NCI-H187 treated with DMSO at 0.1 percent for 48 hours (cell line): ENCODE results near the gene ANLN.
"Not testable (repeated sequence)": the region's sequence is repeated elsewhere in the genome, so short reads cannot be mapped to it uniquely, and the experiment has no call there.

Source experiments
- DNase-seq: peaks from one replicate; lab custom pipeline; 2025; lab: John Stamatoyannopoulos, UW

Gene ANLN

GRCh38 chr7:36379831-36380504, 9.7 kb upstream of the ANLN start:
- no peak for DNase-seq

GRCh38 chr7:36381056-36381455, 8.6 kb upstream of the ANLN start:
- no peak for DNase-seq

GRCh38 chr7:36383284-36383683, 6.4 kb upstream of the ANLN start:
- not testable (repeated sequence) for DNase-seq

- DNase-seq = not testable (repeated sequence)
Measured at GRCh38 chr7:36385646-36386045, 4.0 kb upstream of the ANLN start.

GRCh38 chr7:36387435-36388231, 2.0 kb upstream of the ANLN start:
- no peak for DNase-seq

GRCh38 chr7:36388423-36388822, 1.2 kb upstream of the ANLN start:
- DNase-seq = no peak

GRCh38 chr7:36390199-36391090, 783 bp downstream of the ANLN start:
- DNase-seq = no peak

GRCh38 chr7:36391436-36392198, 2.0 kb downstream of the ANLN start:
- no peak for DNase-seq

GRCh38 chr7:36393826-36394225, 4.2 kb downstream of the ANLN start:
- no peak for DNase-seq

- DNase-seq = no peak
Measured at GRCh38 chr7:36395171-36395894, 5.7 kb downstream of the ANLN start.

- DNase-seq = no peak
Measured at GRCh38 chr7:36396150-36396549, 6.5 kb downstream of the ANLN start.

GRCh38 chr7:36400036-36400435, 10.4 kb downstream of the ANLN start:
- no peak for DNase-seq

- no peak for DNase-seq
Measured at GRCh38 chr7:36400606-36401005, 10.9 kb downstream of the ANLN start.

- DNase-seq = no peak
Measured at GRCh38 chr7:36403452-36403851, 13.8 kb downstream of the ANLN start.

GRCh38 chr7:36404639-36405408, 15.2 kb downstream of the ANLN start:
- DNase-seq = no peak

GRCh38 chr7:36405409-36405803, 15.7 kb downstream of the ANLN start:
- no peak for DNase-seq

GRCh38 chr7:36406156-36406555, 16.5 kb downstream of the ANLN start:
- no peak for DNase-seq

GRCh38 chr7:36407636-36408550, 18.2 kb downstream of the ANLN start:
- no peak for DNase-seq

GRCh38 chr7:36408589-36408988, 18.9 kb downstream of the ANLN start:
- DNase-seq = no peak
